Mucosa of rectum (tissue), 2 donors: ENCODE data around the gene FOXK1.
"Not testable (repeated sequence)": the region's sequence is repeated elsewhere in the genome, so short reads cannot be mapped to it uniquely, and the experiment has no call there.

Source experiments
- H3K27ac ChIP-seq, 2 donors: one replicate each; pipeline ENCODE4 v1.7.0; 2013; ENCODE audit warnings: inconsistent platforms in 2 of 2, low read depth in 2 of 2, low read length in 2 of 2
- H3K27me3 ChIP-seq, 2 donors: one replicate each; pipeline ENCODE4 v1.7.0; 2013; ENCODE audit warnings: low read length in 2 of 2; ENCODE audit not compliant: control insufficient read depth in 2 of 2, insufficient read depth in 2 of 2
- H3K36me3 ChIP-seq, 2 donors: one replicate each; pipeline ENCODE4 v1.7.0; 2013; ENCODE audit warnings: low read length in 2 of 2; ENCODE audit not compliant: control insufficient read depth in 2 of 2, insufficient read depth in 2 of 2
- H3K4me1 ChIP-seq, 2 donors: one replicate each; pipeline ENCODE4 v1.7.0; 2013; ENCODE audit warnings: low read length in 2 of 2, mild to moderate bottlenecking in 1 of 2; ENCODE audit not compliant: control insufficient read depth in 2 of 2, insufficient read depth in 2 of 2
- H3K4me3 ChIP-seq, 2 donors: one replicate each; pipeline ENCODE4 v1.7.0; 2013; ENCODE audit warnings: low read length in 2 of 2
- H3K9ac ChIP-seq, 2 donors: one replicate each; pipeline ENCODE4 v1.7.0; 2013; ENCODE audit warnings: low read length in 2 of 2, low read depth in 1 of 2, mild to moderate bottlenecking in 1 of 2
- H3K9me3 ChIP-seq, 2 donors: one replicate each; pipeline ENCODE4 v1.7.0; 2013; ENCODE audit warnings: low read length in 2 of 2; ENCODE audit not compliant: control insufficient read depth in 2 of 2
- donor health status: healthy.
- donor health status: Normal muscosa, but diverticular disease.

Gene FOXK1

DNA sequence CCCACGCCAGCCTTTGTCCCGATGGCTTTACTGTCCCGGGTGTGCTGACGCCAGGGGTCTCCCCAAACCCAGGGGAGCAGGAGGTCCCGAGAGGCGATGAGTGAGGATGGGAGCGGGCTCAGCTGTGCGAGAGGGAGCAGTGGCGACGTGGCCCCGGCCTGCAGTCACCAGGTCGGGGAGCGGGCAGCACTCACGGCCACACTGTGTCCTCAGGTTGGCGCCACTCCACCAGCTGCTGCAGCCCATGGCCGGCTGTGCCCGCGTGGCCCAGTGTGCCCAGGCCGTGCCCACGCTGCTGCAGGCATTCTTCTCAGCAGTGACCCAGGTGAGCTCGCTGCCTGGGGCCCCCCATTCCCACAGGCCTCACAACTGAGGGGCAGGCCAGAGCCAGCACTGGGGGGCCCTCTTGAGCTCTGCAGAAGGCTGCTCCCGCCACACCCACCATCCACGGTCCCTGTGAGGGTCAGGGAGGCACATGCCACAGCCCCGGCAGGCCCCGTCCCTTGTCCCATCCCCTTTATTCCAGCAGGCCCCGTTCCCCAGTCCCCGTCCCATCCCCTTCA is 106.6 kb downstream of the FOXK1 start:
- no peak overlapping the region for H3K4me3 ChIP-seq
- peaks cover 3 to 5% of the 10 kb centered on the region in 2 donors for H3K4me1 ChIP-seq
- peaks cover 38 to 53% of the 10 kb centered on the region in 2 donors for H3K36me3 ChIP-seq

GRCh38 chr7:4789194-4790077 is 107.3 kb downstream of the FOXK1 start:
- peaks cover 30 to 48% of the 10 kb centered on the region in 2 donors for H3K36me3 ChIP-seq
- no peak overlapping the region for H3K27ac ChIP-seq
- no peak overlapping the region for H3K9ac ChIP-seq
- H3K4me3 ChIP-seq, result no peak overlapping the region
- H3K27me3 ChIP-seq, result no peaks in the 10 kb centered on the region
- no peaks in the 10 kb centered on the region for H3K9me3 ChIP-seq
- peaks cover 3 to 5% of the 10 kb centered on the region in 2 donors for H3K4me1 ChIP-seq

More for the DNA sequence above, 106.6 kb downstream of the FOXK1 start:
- H3K9me3 ChIP-seq, result no peaks in the 10 kb centered on the region
- no peak overlapping the region for H3K27ac ChIP-seq
- no peak overlapping the region for H3K9ac ChIP-seq
- H3K27me3 ChIP-seq, result no peaks in the 10 kb centered on the region

DNA sequence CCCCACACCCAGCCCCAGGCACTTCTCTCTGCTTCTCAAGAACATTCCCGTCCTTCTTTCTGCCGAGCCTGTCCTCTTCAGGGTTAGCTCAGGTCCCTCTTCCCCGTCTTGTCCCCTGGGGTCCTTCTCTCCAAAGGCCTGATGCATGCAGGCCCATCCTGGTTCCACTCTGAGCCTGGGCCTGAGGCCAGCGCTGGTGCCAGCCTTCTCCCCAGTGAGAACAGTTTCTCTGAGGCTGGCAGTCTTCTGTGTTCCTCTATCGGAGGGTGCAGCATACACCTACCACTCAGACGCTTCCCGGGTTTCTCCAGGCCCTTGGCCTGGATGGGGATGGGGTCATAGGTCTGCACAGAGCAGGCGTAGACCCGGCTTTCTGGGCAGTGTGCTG is 108.0 kb downstream of the FOXK1 start:
- H3K4me3 ChIP-seq, result no peak overlapping the region
- H3K4me1 ChIP-seq, result peaks cover 3 to 5% of the 10 kb centered on the region in 2 donors
- H3K27ac ChIP-seq, result no peak overlapping the region
- H3K9ac ChIP-seq, result no peak overlapping the region
- no peaks in the 10 kb centered on the region for H3K9me3 ChIP-seq
- peaks cover 29 to 42% of the 10 kb centered on the region in 2 donors for H3K36me3 ChIP-seq
- no peaks in the 10 kb centered on the region for H3K27me3 ChIP-seq

DNA sequence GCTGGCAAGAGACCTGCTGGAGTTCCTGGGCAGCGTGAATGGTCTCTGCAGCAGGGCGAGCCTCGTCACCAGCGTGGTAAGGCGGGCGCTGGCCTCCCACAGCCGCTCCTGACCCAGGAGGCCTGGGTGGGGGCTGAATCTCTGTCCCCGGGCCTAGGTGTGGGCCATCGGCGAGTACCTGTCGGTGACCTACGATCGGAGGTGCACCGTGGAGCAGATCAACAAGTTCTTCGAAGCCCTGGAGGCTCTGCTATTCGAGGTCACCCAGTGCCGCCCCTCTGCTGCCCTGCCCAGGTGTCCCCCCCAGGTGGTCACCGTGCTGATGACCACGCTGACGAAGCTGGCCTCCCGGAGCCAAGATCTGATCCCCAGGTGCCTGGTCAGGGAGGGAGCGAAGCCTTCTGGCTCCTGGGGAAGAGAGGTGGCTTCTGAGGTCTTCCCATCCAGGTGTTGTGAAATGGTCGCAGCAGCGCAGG is 108.5 kb downstream of the FOXK1 start:
- Histone ChIP-seq H3K4me3 (no peak overlapping the region), H3K36me3 (peaks cover 29 to 38% of the 10 kb centered on the region in 2 donors), H3K9ac (no peak overlapping the region), H3K4me1 (peaks cover 3 to 5% of the 10 kb centered on the region in 2 donors), H3K9me3 (no peaks in the 10 kb centered on the region), H3K27ac (no peak overlapping the region), H3K27me3 (no peaks in the 10 kb centered on the region)

DNA sequence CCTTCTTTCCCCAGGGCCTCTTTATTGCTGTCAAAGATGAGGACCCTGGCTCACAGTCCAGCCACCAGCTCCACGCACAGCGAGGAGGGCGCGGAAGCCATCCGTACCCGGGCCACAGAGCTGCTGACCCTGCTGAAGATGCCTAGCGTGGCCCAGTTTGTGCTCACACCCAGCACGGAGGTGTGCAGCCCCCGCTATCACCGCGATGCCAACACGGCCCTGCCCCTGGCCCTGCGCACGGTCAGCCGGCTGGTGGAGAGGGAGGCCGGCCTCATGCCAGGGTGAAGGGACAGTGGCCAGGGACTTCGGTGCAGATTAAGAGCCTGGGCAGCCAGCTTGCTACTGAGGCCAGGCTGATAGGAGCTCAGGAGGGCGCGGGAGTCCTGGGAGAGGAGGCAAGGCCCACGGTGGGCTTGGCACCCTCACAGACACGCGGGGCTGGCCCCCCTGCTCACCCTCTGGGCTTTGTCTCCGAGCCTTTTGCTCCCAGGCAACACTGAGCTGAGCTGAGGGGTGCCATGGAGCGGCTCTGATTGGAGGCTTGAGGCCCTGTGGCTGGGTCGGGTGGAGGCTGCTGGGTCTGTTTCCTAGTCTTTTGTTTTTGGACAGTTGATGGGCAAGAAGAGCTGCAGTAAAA is 109.1 kb downstream of the FOXK1 start:
- H3K4me3 ChIP-seq, result no peak overlapping the region
- H3K27me3 ChIP-seq, result no peaks in the 10 kb centered on the region
- no peaks in the 10 kb centered on the region for H3K9me3 ChIP-seq
- no peak overlapping the region for H3K27ac ChIP-seq
- peaks cover 3 to 5% of the 10 kb centered on the region in 2 donors for H3K4me1 ChIP-seq
- H3K9ac ChIP-seq, result no peak overlapping the region
- H3K36me3 ChIP-seq, result peaks cover 24 to 34% of the 10 kb centered on the region in 2 donors

- H3K9ac ChIP-seq, result no peak overlapping the region
Measured at GRCh38 chr7:4791738-4792536, 109.8 kb downstream of the FOXK1 start.

GRCh38 chr7:4792537-4793126 is 110.5 kb downstream of the FOXK1 start:
- Histone ChIP-seq H3K36me3 (peaks cover 16 to 25% of the 10 kb centered on the region in 2 donors), H3K9me3 (no peaks in the 10 kb centered on the region), H3K4me3 (peak overlapping the region; percentile 52 to 56), H3K9ac (no peak overlapping the region), H3K4me1 (peaks cover 3 to 5% of the 10 kb centered on the region in 2 donors), H3K27me3 (no peaks in the 10 kb centered on the region), H3K27ac (peak overlapping the region in 1 of 2 donors; percentile 9)

More at GRCh38 chr7:4791738-4792536, 109.8 kb downstream of the FOXK1 start:
- Histone ChIP-seq H3K4me1 (peaks cover 3 to 5% of the 10 kb centered on the region in 2 donors), H3K9me3 (no peaks in the 10 kb centered on the region), H3K4me3 (peak overlapping the region; percentile 52 to 56), H3K27me3 (no peaks in the 10 kb centered on the region), H3K36me3 (peaks cover 19 to 29% of the 10 kb centered on the region in 2 donors), H3K27ac (peak overlapping the region in 1 of 2 donors; percentile 9)

DNA sequence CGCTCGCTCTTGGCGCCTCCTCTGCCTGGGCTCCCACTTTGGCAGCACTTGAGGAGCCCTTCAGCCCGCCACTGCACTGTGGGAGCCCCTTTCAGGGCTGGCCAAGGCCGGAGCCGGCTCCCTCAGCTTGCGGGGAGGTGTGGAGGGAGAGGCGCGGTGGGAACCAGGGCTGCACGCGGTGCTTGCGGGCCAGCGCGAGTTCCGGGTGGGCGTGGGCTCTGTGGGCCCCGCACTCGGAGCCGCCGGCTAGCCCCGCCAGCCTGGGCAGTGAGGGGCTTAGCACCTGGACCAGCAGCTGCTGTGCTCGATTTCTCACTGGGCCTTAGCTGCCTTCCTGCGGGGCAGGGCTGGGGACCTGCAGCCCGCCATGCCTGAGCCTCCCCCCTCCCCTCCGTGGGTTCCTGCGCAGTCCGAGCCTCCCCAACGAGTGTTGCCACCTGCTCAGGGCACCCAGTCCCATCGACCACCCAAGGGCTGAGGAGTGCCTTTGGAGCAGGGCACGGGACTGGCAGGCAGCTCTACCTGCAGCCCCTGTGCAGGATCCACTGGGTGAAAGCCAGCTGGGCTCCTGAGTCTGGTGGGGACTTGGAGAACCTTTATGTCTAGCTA is 111.4 kb downstream of the FOXK1 start:
- H3K27me3 ChIP-seq, H3K27ac ChIP-seq, H3K9ac ChIP-seq, H3K4me3 ChIP-seq, H3K4me1 ChIP-seq, H3K9me3 ChIP-seq: not testable (repeated sequence)
- peaks cover 12 to 19% of the 10 kb centered on the region in 2 donors for H3K36me3 ChIP-seq

DNA sequence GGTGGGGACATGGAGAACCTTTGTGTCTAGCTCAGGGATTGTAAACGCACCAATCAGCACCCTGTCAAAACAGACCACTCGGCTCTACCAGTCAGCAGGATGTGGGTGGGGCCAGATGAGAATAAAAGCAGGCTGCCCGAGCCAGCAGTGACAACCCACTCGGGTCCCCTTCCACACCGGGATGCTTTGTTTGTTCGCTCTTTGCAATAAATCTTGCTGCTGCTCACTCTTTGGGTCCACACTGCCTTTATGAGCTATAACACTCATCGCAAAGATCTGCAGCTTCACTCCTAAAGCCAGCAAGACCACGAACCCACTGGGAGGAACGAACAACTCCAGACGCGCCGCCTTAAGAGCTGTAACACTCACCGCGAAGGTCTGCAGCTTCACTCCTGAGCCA is 112.1 kb downstream of the FOXK1 start:
- not testable (repeated sequence) for H3K27ac ChIP-seq, H3K4me1 ChIP-seq, H3K9me3 ChIP-seq, H3K9ac ChIP-seq, H3K4me3 ChIP-seq, H3K27me3 ChIP-seq
- H3K36me3 ChIP-seq, result peaks cover 8 to 14% of the 10 kb centered on the region in 2 donors
